GM23338 (cell line): ENCODE data around the gene HTR3C.

Experiments
- CREB1 ChIP-seq: fragments of 250-450 bp; sonication (Bioruptor Pico); IDR thresholded peaks from 2 replicates; pipeline ENCODE4 v1.5.0; 2020; ENCODE audit warnings: low read depth, mild to moderate bottlenecking, moderate library complexity
- CTCF ChIP-seq, 2 experiments: fragments of 200-600 bp in 1 of 2; sonication (generic) in 1 of 2; conservative IDR thresholded peaks; 2 replicates each; pipeline versions ENCODE4 v1.5.1 to v1.6.1; 2016 to 2017; ENCODE audit warnings: antibody characterized with exemption in 2 of 2, low read depth in 2 of 2, mild to moderate bottlenecking in 2 of 2, moderate library complexity in 1 of 2
- EZH2 ChIP-seq: fragments of 200-600 bp; sonication (generic); IDR thresholded peaks from one replicate; pipeline ENCODE4 v1.8.0; 2017; ENCODE audit warnings: antibody characterized with exemption, mild to moderate bottlenecking, low read depth; ENCODE audit not compliant: unreplicated experiment
- EZH2phosphoT487 ChIP-seq: fragments of 200-600 bp; sonication (generic); IDR thresholded peaks from one replicate; pipeline ENCODE4 v1.8.1; 2018; ENCODE audit warnings: antibody characterized with exemption; ENCODE audit not compliant: unreplicated experiment
- JUNB ChIP-seq: IDR thresholded peaks from one replicate; pipeline ENCODE4 v1.6.1; 2016; ENCODE audit warnings: antibody characterized with exemption; ENCODE audit not compliant: unreplicated experiment
- POLR2AphosphoS5 ChIP-seq: IDR thresholded peaks from 2 replicates; pipeline ENCODE4 v1.6.1; 2016; ENCODE audit warnings: antibody characterized with exemption, low read depth
- STAT1 ChIP-seq: IDR thresholded peaks from one replicate; pipeline ENCODE4 v1.6.1; 2016; ENCODE audit warnings: antibody characterized with exemption; ENCODE audit not compliant: unreplicated experiment
- ZNF114 ChIP-seq: fragments of 250-450 bp; sonication (Bioruptor Pico); IDR thresholded peaks from 2 replicates; pipeline ENCODE4 v1.5.0; 2020; ENCODE audit warnings: mild to moderate bottlenecking, moderate library complexity
- ZNF462 ChIP-seq: fragments of 250-450 bp; sonication (Bioruptor Pico); IDR thresholded peaks from 2 replicates; pipeline ENCODE4 v1.5.0; 2020; ENCODE audit warnings: mild to moderate bottlenecking, moderate library complexity
- TF ChIP-seq, protein P1 (sequence below): IDR thresholded peaks from 2 replicates; pipeline ENCODE4 v1.6.1; 2016; ENCODE audit warnings: antibody characterized with exemption
- TF ChIP-seq, protein P2 (sequence below): IDR thresholded peaks from one replicate; pipeline ENCODE4 v1.6.1; 2018; ENCODE audit warnings: antibody characterized with exemption; ENCODE audit not compliant: unreplicated experiment

DNA sequence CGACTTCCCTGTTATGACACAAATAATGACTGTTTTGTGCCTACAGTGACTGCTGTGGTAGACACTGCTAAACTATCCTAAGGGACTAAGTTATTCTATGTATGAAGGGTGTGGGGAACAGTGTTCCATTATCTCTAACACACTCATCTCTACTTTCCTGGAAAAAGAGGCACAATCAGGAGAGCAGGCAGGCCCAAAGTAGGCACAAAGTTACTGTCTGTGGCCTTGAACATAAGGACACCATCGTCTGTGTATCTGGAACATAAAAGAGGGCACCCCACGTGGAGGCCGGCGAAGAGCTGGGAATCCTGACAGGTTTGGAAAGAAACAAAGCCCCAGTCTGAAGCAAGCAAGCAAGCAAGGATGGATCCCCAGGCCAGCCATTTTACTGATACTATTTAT, 36.7 kb upstream of the HTR3C start:
- TF ChIP-seq CTCF (conservative IDR thresholded peaks at IDR 0.05; ENCODE audit: low read depth in 2 of 2) = no peak
- no peak for TF ChIP-seq EZH2
- no peak for TF ChIP-seq ZNF114 (CRISPR knock-in tag)
- TF ChIP-seq, protein P1, sequence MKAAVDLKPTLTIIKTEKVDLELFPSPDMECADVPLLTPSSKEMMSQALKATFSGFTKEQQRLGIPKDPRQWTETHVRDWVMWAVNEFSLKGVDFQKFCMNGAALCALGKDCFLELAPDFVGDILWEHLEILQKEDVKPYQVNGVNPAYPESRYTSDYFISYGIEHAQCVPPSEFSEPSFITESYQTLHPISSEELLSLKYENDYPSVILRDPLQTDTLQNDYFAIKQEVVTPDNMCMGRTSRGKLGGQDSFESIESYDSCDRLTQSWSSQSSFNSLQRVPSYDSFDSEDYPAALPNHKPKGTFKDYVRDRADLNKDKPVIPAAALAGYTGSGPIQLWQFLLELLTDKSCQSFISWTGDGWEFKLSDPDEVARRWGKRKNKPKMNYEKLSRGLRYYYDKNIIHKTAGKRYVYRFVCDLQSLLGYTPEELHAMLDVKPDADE = no peak
- no peak for TF ChIP-seq JUNB
- TF ChIP-seq EZH2phosphoT487 = no peak
- TF ChIP-seq POLR2AphosphoS5 = no peak
- no peak for TF ChIP-seq CREB1
- TF ChIP-seq, protein P2, sequence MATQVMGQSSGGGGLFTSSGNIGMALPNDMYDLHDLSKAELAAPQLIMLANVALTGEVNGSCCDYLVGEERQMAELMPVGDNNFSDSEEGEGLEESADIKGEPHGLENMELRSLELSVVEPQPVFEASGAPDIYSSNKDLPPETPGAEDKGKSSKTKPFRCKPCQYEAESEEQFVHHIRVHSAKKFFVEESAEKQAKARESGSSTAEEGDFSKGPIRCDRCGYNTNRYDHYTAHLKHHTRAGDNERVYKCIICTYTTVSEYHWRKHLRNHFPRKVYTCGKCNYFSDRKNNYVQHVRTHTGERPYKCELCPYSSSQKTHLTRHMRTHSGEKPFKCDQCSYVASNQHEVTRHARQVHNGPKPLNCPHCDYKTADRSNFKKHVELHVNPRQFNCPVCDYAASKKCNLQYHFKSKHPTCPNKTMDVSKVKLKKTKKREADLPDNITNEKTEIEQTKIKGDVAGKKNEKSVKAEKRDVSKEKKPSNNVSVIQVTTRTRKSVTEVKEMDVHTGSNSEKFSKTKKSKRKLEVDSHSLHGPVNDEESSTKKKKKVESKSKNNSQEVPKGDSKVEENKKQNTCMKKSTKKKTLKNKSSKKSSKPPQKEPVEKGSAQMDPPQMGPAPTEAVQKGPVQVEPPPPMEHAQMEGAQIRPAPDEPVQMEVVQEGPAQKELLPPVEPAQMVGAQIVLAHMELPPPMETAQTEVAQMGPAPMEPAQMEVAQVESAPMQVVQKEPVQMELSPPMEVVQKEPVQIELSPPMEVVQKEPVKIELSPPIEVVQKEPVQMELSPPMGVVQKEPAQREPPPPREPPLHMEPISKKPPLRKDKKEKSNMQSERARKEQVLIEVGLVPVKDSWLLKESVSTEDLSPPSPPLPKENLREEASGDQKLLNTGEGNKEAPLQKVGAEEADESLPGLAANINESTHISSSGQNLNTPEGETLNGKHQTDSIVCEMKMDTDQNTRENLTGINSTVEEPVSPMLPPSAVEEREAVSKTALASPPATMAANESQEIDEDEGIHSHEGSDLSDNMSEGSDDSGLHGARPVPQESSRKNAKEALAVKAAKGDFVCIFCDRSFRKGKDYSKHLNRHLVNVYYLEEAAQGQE = no peak
- no peak for TF ChIP-seq STAT1
- TF ChIP-seq ZNF462 (CRISPR knock-in tag) = no peak
